Fibroblast of pulmonary artery (primary cell): ENCODE results near the gene CITED2.
A peak's percentile ranks its signal among the peaks of the same experiment; 100 is the strongest.

Experiments used
- DNase-seq: peaks from one replicate; pipeline ENCODE4 v3.0.0-alpha.2; 2010; ENCODE audit warnings: low read depth
- H3K4me3 ChIP-seq: replicated peaks from 2 replicates; pipeline ENCODE4 v1.5.1; 2011; ENCODE audit warnings: low read depth, mild to moderate bottlenecking, control low read depth, low read length, moderate library complexity
- CTCF ChIP-seq: IDR thresholded peaks from 2 replicates; pipeline ENCODE4 v1.5.1; 2011; ENCODE audit warnings: mild to moderate bottlenecking, control low read depth, low read length, inconsistent platforms; ENCODE audit errors: missing control alignments

Gene CITED2

GRCh38 chr6:139329224-139329623 is 45.2 kb downstream of the CITED2 start:
- H3K4me3 ChIP-seq: no peak overlapping the region
- TF ChIP-seq CTCF: no peak
- no peak for DNase-seq

DNA sequence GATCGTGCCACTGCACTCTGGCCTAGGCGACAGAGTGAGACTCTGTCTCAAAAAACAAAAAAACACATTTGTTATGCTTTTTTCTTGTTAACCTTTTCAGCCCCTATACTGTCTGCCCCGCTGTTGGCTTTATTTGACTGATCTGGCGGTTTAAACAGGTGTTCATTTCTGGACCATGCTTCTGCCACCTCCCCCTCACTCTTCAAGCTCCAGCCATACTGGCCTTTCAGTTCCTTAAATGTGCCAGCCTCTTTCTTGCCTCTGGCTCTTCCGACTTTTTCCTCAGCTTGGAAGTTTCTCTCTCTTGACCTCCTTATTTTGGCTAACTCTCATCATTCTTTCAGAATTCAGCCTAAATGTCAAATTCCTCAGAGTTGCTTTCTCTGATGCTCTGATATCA is 47.4 kb downstream of the CITED2 start:
- no peak overlapping the region for H3K4me3 ChIP-seq
- no peak for DNase-seq
- no peak for TF ChIP-seq CTCF

GRCh38 chr6:139325686-139326085 is 48.8 kb downstream of the CITED2 start:
- H3K4me3 ChIP-seq: no peak overlapping the region
- DNase-seq: no peak
- TF ChIP-seq CTCF: no peak

DNA sequence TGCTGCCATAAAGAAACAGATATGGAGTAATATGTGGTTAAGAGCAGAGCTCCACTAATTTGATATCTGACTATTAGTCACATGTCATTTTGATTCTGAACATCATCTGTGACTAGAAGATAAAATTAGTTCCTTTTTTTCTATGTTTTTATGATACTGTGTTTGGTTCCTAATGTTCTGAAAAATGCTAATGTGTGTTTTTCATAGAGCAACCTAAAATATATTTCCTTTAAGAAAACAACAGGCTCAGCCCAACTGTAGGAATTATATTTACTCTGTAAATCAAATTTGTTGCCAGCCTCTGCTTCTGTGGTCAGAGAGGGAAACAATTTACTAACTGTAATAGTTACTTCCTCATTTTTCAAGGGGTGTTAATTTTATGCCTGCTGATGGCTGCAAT is 49.3 kb downstream of the CITED2 start:
- DNase-seq: no peak
- no peak overlapping the region for H3K4me3 ChIP-seq

DNA sequence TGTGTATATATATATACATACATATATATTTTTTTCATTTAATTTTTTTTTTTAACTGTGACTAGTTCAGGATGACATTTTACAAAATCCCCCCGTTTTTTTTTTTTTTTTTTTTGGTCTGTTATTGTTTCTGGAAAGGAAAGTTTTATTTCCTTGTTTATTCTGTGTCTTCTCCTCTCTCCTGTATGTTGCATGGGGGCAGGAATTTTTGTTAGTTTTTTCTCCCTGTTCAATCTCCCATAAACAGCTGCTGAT is 50.2 kb downstream of the CITED2 start:
- no peak overlapping the region for H3K4me3 ChIP-seq
- no peak for DNase-seq
- no peak for TF ChIP-seq CTCF

More for the DNA sequence above, 49.3 kb downstream of the CITED2 start:
- no peak for TF ChIP-seq CTCF

DNA sequence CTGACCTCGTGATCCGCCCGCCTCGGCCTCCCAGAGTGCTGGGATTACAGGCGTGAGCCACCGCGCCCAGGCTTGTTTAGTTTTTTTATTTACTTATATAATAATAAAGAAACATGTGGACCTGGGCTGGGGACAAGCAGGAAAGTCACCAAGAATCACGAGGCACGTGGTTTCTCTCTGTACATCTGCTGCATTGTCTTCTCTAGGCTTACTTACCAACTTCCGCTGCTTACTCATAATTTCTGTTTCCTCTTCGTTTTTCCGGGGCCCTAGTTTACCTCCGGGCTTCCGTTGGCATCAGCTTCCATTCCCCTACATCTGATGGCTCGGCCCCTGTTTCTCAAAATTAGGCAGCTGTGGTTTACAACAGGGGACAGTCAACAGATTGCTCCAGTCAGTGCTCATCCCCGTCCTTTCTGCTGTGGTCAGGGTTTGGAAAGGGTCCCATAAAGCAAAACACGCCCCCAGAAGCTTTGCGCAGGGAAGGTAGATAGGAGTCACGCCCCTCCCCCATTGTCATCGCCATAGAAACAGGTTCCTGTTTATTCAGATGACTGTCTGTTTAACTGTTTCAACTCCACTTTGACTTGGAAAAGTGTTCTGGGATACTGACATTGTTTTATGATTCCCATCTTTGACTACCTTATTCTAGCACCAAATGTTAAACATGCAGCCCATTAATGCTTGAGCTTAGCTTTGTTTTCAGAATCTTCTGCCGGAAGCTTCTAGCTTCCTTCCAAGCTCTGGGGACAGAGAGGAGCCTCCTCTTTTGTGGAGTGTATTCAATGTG is 50.7 kb downstream of the CITED2 start:
- H3K4me3 ChIP-seq: no peak overlapping the region
- no peak for TF ChIP-seq CTCF
- DNase-seq: peak; percentile 90
